ENCODE results near the gene CLEC7A.

Gene CLEC7A

GRCh38 chr12:10158406-10158805 is 28.4 kb upstream of the CLEC7A start:
- Histone ChIP-seq H3K9ac (ENCODE audit: low read depth, low read length, poor library complexity, severe bottlenecking) (no peak overlapping the region), H3K27me3 (ENCODE audit: insufficient read depth, low read length, poor library complexity, severe bottlenecking) (no peaks in the 10 kb centered on the region), H3K9me3 (ENCODE audit: insufficient read depth, low read depth, low read length) (no peaks in the 10 kb centered on the region), H3K36me3 (ENCODE audit: insufficient read depth, low read length) (no peaks in the 10 kb centered on the region), H3K9me2 (replicated peaks; ENCODE audit: low read depth, low read length) (no peaks in the 10 kb centered on the region), H3K4me2 (ENCODE audit: low read depth, low read length, poor library complexity, severe bottlenecking) (no peak overlapping the region), H3K79me2 (ENCODE audit: insufficient read depth, low read length) (no peaks in the 10 kb centered on the region), H3F3A (ENCODE audit: low read depth) (no peaks in the 10 kb centered on the region), H3K4me1 (ENCODE audit: insufficient read depth, low read length, poor library complexity, severe bottlenecking) (no peaks in the 10 kb centered on the region), H2AFZ (ENCODE audit: low read length) (no peak overlapping the region), H4K20me1 (ENCODE audit: insufficient read depth, low read length, poor library complexity, severe bottlenecking) (no peaks in the 10 kb centered on the region), H3K4me3 (ENCODE audit: low read length, poor library complexity, severe bottlenecking) (no peak overlapping the region)
- TF ChIP-seq CTCF (conservative IDR thresholded peaks at IDR 0.05; ENCODE audit: low read length) (no peak), EZH2phosphoT487 (IDR thresholded peaks at IDR 0.05; ENCODE audit: borderline replicate concordance) (no peak)

GRCh38 chr12:10155966-10156365 is 26.0 kb upstream of the CLEC7A start:
- no peak overlapping the region for H3K4me3 ChIP-seq (ENCODE audit: low read length, poor library complexity, severe bottlenecking)
- H2AFZ ChIP-seq (ENCODE audit: low read length) = no peak overlapping the region
- H3K4me2 ChIP-seq (ENCODE audit: low read depth, low read length, poor library complexity, severe bottlenecking) = no peak overlapping the region

GRCh38 chr12:10154145-10154496 is 24.1 kb upstream of the CLEC7A start:
- Histone ChIP-seq H3K27me3 (ENCODE audit: insufficient read depth, low read length, poor library complexity, severe bottlenecking) (no peaks in the 10 kb centered on the region), H3K9ac (ENCODE audit: low read depth, low read length, poor library complexity, severe bottlenecking) (no peak overlapping the region), H4K20me1 (ENCODE audit: insufficient read depth, low read length, poor library complexity, severe bottlenecking) (no peaks in the 10 kb centered on the region), H3K4me2 (ENCODE audit: low read depth, low read length, poor library complexity, severe bottlenecking) (no peak overlapping the region), H3K9me2 (replicated peaks; ENCODE audit: low read depth, low read length) (no peaks in the 10 kb centered on the region), H3K4me1 (ENCODE audit: insufficient read depth, low read length, poor library complexity, severe bottlenecking) (no peaks in the 10 kb centered on the region), H3K79me2 (ENCODE audit: insufficient read depth, low read length) (no peaks in the 10 kb centered on the region), H3K9me3 (ENCODE audit: insufficient read depth, low read depth, low read length) (no peaks in the 10 kb centered on the region), H3F3A (ENCODE audit: low read depth) (no peaks in the 10 kb centered on the region), H2AFZ (ENCODE audit: low read length) (no peak overlapping the region), H3K4me3 (ENCODE audit: low read length, poor library complexity, severe bottlenecking) (no peak overlapping the region), H3K36me3 (ENCODE audit: insufficient read depth, low read length) (no peaks in the 10 kb centered on the region)
- TF ChIP-seq CTCF (conservative IDR thresholded peaks at IDR 0.05; ENCODE audit: low read length) (no peak), EZH2phosphoT487 (IDR thresholded peaks at IDR 0.05; ENCODE audit: borderline replicate concordance) (no peak)

More at GRCh38 chr12:10155966-10156365, 26.0 kb upstream of the CLEC7A start:
- H3K27me3 ChIP-seq (ENCODE audit: insufficient read depth, low read length, poor library complexity, severe bottlenecking) = no peaks in the 10 kb centered on the region
- H3K79me2 ChIP-seq (ENCODE audit: insufficient read depth, low read length) = no peaks in the 10 kb centered on the region
- H3K9ac ChIP-seq (ENCODE audit: low read depth, low read length, poor library complexity, severe bottlenecking) = no peak overlapping the region
- no peaks in the 10 kb centered on the region for H3K4me1 ChIP-seq (ENCODE audit: insufficient read depth, low read length, poor library complexity, severe bottlenecking)
- H4K20me1 ChIP-seq (ENCODE audit: insufficient read depth, low read length, poor library complexity, severe bottlenecking) = no peaks in the 10 kb centered on the region
- no peaks in the 10 kb centered on the region for H3K36me3 ChIP-seq (ENCODE audit: insufficient read depth, low read length)
- no peak for TF ChIP-seq CTCF (conservative IDR thresholded peaks at IDR 0.05; ENCODE audit: low read length)
- TF ChIP-seq EZH2phosphoT487 (IDR thresholded peaks at IDR 0.05; ENCODE audit: borderline replicate concordance) = no peak
- H3K9me2 ChIP-seq (replicated peaks; ENCODE audit: low read depth, low read length) = no peaks in the 10 kb centered on the region
- H3F3A ChIP-seq (ENCODE audit: low read depth) = no peaks in the 10 kb centered on the region
- no peaks in the 10 kb centered on the region for H3K9me3 ChIP-seq (ENCODE audit: insufficient read depth, low read depth, low read length)
